ENCODE measurements around the gene OLFM3.
A peak's percentile ranks its signal among the peaks of the same experiment; 100 is the strongest.

Gene OLFM3

DNA sequence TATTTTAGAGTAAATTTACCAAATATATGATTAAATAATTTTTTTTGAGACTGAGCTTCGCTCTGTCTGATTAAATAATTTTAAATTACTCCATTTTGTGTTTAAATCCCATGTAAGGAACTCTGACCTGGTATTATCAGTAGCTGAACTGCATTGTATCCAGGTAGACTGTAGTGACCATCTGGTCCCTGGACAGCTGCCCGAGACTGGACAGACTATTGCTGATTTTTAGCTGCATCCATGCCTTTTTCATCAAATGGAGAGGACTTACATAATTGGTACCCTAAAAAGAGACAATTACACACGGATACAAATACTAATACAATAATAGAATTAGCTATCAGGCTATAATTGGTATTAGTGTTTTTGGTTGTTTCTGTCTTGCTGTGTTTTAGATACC is 20.6 kb downstream of the OLFM3 start:
- no peak for TF ChIP-seq RARB (CRISPR knock-in tag; IDR thresholded peaks at IDR 0.05)
- TF ChIP-seq ZFP3 (CRISPR knock-in tag; IDR thresholded peaks at IDR 0.05) = no peak
- TF ChIP-seq ZNF565 (CRISPR knock-in tag; conservative IDR thresholded peaks at IDR 0.05; ENCODE audit: low read depth) = no peak
- no peak for TF ChIP-seq OSR1 (CRISPR knock-in tag; IDR thresholded peaks at IDR 0.05)
- TF ChIP-seq CREB5 (CRISPR knock-in tag; IDR thresholded peaks at IDR 0.05; ENCODE audit: low read depth) = no peak
- TF ChIP-seq ZFP30 (CRISPR knock-in tag; IDR thresholded peaks at IDR 0.05) = no peak
- TF ChIP-seq CSDC2 (CRISPR knock-in tag; IDR thresholded peaks at IDR 0.05) = no peak
- no peak for TF ChIP-seq ZC3H10 (CRISPR knock-in tag; IDR thresholded peaks at IDR 0.05)
- no peak for TF ChIP-seq TOX (CRISPR knock-in tag; IDR thresholded peaks at IDR 0.05; ENCODE audit: borderline replicate concordance)
- no peak for ATAC-seq

DNA sequence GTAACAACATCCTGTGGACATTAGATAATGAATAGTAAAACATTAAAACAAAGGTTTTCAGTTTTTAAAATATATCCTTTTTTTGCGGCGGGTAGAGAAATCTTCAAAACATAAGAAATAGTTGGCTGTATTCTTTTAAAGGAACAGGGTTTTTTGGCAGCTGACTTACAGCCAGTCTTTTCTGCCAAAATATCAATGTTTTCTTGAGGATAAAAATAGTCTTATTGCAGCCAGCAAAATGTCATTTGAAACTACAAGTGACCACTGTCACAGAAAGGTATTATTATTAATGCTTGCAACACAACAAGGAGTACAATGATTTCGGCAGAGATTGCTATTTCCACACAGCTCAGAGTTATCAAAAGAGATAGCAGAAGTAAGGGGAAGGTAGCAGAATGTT is 21.4 kb downstream of the OLFM3 start:
- TF ChIP-seq CREB5 (CRISPR knock-in tag; IDR thresholded peaks at IDR 0.05; ENCODE audit: low read depth) = no peak
- no peak for TF ChIP-seq OSR1 (CRISPR knock-in tag; IDR thresholded peaks at IDR 0.05)
- TF ChIP-seq PPARA (CRISPR knock-in tag; IDR thresholded peaks at IDR 0.05; ENCODE audit: borderline replicate concordance) = no peak
- no peak for TF ChIP-seq ZFP30 (CRISPR knock-in tag; IDR thresholded peaks at IDR 0.05)
- no peak for TF ChIP-seq ZNF8 (CRISPR knock-in tag; IDR thresholded peaks at IDR 0.05)
- no peak for TF ChIP-seq ESRRG (CRISPR knock-in tag; IDR thresholded peaks at IDR 0.05)
- TF ChIP-seq, protein P1, sequence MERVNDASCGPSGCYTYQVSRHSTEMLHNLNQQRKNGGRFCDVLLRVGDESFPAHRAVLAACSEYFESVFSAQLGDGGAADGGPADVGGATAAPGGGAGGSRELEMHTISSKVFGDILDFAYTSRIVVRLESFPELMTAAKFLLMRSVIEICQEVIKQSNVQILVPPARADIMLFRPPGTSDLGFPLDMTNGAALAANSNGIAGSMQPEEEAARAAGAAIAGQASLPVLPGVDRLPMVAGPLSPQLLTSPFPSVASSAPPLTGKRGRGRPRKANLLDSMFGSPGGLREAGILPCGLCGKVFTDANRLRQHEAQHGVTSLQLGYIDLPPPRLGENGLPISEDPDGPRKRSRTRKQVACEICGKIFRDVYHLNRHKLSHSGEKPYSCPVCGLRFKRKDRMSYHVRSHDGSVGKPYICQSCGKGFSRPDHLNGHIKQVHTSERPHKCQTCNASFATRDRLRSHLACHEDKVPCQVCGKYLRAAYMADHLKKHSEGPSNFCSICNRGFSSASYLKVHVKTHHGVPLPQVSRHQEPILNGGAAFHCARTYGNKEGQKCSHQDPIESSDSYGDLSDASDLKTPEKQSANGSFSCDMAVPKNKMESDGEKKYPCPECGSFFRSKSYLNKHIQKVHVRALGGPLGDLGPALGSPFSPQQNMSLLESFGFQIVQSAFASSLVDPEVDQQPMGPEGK (CRISPR knock-in tag; IDR thresholded peaks at IDR 0.05; ENCODE audit: borderline replicate concordance) = no peak
- TF ChIP-seq CSDC2 (CRISPR knock-in tag; IDR thresholded peaks at IDR 0.05) = no peak
- TF ChIP-seq CSRNP3 (CRISPR knock-in tag; IDR thresholded peaks at IDR 0.05) = no peak
- ATAC-seq = no peak

DNA sequence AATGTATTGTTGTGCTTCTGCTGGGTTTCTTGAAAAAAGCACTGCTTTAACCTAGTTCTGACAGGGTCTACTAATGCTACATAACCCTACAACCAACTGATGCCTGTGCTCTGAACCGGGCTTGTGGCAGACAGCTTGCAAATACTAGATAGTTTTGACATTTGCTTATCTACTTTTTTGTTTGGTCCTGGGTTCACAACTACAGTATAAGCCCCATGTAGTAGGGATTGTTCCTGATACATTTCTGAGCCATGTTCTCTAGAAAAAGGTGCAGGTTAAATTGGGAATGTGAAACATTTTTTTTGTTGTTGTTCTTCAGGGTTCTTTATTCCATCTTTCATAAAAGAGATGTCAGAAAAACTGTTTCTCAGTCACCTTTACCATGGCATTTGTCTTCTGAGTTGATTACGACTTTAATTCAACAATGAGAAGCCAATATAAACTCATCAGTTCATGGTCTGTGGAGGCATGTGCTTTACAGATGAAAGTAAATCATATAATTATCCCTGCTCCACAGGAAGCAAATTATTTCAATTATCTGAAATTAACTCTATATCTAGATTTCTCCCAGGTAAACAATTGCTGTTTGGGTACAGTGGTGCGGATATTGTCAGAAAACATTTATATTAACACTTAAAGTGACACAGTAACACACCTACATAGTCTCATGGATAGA is 22.0 kb downstream of the OLFM3 start:
- ATAC-seq = no peak
- TF ChIP-seq PPARA (CRISPR knock-in tag; IDR thresholded peaks at IDR 0.05; ENCODE audit: borderline replicate concordance) (no peak), TCF4 (CRISPR knock-in tag; IDR thresholded peaks at IDR 0.05; ENCODE audit: borderline replicate concordance) (peak; percentile 84; the same call in 1 of the 2 replicates)
- TF ChIP-seq, protein P2, sequence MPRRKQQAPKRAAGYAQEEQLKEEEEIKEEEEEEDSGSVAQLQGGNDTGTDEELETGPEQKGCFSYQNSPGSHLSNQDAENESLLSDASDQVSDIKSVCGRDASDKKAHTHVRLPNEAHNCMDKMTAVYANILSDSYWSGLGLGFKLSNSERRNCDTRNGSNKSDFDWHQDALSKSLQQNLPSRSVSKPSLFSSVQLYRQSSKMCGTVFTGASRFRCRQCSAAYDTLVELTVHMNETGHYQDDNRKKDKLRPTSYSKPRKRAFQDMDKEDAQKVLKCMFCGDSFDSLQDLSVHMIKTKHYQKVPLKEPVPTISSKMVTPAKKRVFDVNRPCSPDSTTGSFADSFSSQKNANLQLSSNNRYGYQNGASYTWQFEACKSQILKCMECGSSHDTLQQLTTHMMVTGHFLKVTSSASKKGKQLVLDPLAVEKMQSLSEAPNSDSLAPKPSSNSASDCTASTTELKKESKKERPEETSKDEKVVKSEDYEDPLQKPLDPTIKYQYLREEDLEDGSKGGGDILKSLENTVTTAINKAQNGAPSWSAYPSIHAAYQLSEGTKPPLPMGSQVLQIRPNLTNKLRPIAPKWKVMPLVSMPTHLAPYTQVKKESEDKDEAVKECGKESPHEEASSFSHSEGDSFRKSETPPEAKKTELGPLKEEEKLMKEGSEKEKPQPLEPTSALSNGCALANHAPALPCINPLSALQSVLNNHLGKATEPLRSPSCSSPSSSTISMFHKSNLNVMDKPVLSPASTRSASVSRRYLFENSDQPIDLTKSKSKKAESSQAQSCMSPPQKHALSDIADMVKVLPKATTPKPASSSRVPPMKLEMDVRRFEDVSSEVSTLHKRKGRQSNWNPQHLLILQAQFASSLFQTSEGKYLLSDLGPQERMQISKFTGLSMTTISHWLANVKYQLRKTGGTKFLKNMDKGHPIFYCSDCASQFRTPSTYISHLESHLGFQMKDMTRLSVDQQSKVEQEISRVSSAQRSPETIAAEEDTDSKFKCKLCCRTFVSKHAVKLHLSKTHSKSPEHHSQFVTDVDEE (CRISPR knock-in tag; IDR thresholded peaks at IDR 0.05) = peak; percentile 33; the same call in 1 of the 2 replicates

DNA sequence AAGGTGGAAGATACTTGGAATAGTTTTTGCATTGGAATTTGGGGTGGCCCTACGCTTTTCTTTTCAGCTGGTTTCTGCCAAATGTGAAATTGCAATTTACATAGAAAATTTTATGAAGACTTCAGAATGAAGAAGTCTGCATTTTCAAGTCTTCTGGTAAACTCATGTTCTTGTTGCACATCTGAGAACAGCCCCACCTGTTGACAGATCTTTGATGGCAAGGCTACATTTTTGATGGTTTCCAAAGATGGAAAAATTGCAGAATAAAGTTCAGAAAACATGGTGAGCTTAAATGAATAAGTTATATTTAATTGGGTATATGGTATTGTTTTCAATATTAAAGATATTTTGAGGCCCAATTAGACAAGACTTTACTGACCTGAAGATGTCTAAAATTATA is 25.4 kb downstream of the OLFM3 start:
- no peak for TF ChIP-seq RARB (CRISPR knock-in tag; IDR thresholded peaks at IDR 0.05)
- TF ChIP-seq ZFP30 (CRISPR knock-in tag; IDR thresholded peaks at IDR 0.05) = no peak
- ATAC-seq = no peak

DNA sequence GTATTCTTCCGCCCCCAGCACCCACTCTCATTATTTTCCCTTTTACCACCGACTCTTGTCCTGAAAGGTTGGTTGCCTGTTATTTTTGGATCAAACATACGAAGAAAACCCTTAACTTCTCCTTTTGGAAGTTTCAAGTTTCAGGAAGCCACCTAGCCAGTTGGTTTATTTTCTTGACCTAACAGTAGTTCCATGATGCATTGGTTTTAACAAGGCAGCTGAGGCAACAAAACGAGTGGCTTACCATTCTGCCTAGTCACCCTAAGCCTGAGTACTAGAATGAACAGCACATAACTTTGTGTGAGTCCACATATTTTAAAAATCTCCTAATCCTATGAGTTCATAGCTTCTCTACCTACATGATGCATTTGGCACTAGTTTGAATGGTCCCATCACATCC is 28.9 kb downstream of the OLFM3 start:
- no peak for ATAC-seq
- TF ChIP-seq OSR1 (CRISPR knock-in tag; IDR thresholded peaks at IDR 0.05) = no peak
- TF ChIP-seq ARNTL (CRISPR knock-in tag; IDR thresholded peaks at IDR 0.05; ENCODE audit: borderline replicate concordance, low read depth) = no peak
- TF ChIP-seq ZFP3 (CRISPR knock-in tag; IDR thresholded peaks at IDR 0.05) = no peak
- TF ChIP-seq, protein P3, sequence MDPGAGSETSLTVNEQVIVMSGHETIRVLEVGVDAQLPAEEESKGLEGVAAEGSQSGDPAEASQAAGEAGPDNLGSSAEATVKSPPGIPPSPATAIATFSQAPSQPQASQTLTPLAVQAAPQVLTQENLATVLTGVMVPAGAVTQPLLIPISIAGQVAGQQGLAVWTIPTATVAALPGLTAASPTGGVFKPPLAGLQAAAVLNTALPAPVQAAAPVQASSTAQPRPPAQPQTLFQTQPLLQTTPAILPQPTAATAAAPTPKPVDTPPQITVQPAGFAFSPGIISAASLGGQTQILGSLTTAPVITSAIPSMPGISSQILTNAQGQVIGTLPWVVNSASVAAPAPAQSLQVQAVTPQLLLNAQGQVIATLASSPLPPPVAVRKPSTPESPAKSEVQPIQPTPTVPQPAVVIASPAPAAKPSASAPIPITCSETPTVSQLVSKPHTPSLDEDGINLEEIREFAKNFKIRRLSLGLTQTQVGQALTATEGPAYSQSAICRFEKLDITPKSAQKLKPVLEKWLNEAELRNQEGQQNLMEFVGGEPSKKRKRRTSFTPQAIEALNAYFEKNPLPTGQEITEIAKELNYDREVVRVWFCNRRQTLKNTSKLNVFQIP (CRISPR knock-in tag; IDR thresholded peaks at IDR 0.05; ENCODE audit: borderline replicate concordance, low read depth) = no peak
- no peak for TF ChIP-seq GLIS3 (CRISPR knock-in tag; IDR thresholded peaks at IDR 0.05)
- no peak for TF ChIP-seq CSRNP3 (CRISPR knock-in tag; IDR thresholded peaks at IDR 0.05)
- TF ChIP-seq ZC3H10 (CRISPR knock-in tag; IDR thresholded peaks at IDR 0.05) = no peak
- no peak for TF ChIP-seq ISL1 (CRISPR knock-in tag; IDR thresholded peaks at IDR 0.05)

Measured in SK-N-SH treated with all-trans-retinoic acid at 6 μM for 48 hours (cell line).